Liver (tissue), 9 donors: ENCODE data around the gene CNIH3. TPM values are rescaled to one million over a fixed set of nuclear protein-coding genes. Genes with fewer than 3 reads are reported as not detected.

Source experiments
- DNase-seq: peaks from one replicate; pipeline ENCODE4 v3.0.0-alpha.2; 2017; ENCODE audit warnings: low spot score
- H3K27ac ChIP-seq, 2 donors: one replicate each; pipeline ENCODE4 v1.7.0; 2013; ENCODE audit warnings: inconsistent platforms in 2 of 2, low read length in 2 of 2, control low read depth in 1 of 2, low read depth in 1 of 2, mild to moderate bottlenecking in 1 of 2
- H3K27me3 ChIP-seq, 4 donors: one replicate each; pipeline versions ENCODE4 v1.6.1 to v1.7.0; 2013; ENCODE audit warnings: low read length in 3 of 4, inconsistent platforms in 1 of 4, mild to moderate bottlenecking in 1 of 4, moderate library complexity in 1 of 4; ENCODE audit not compliant: control insufficient read depth in 4 of 4, insufficient read depth in 4 of 4
- H3K36me3 ChIP-seq, 4 donors: one replicate each; pipeline versions ENCODE4 v1.6.1 to v1.7.0; 2013; ENCODE audit warnings: low read length in 3 of 4, mild to moderate bottlenecking in 3 of 4, low read depth in 1 of 4, moderate library complexity in 1 of 4; ENCODE audit not compliant: control insufficient read depth in 4 of 4, insufficient read depth in 3 of 4
- H3K4me1 ChIP-seq, 4 donors: one replicate each; pipeline versions ENCODE4 v1.6.1 to v1.7.0; 2013; ENCODE audit warnings: low read length in 3 of 4, mild to moderate bottlenecking in 3 of 4, moderate library complexity in 1 of 4; ENCODE audit not compliant: control insufficient read depth in 4 of 4, insufficient read depth in 4 of 4
- H3K4me3 ChIP-seq, 3 donors: one replicate each; pipeline versions ENCODE4 v1.6.1 to v1.7.0; 2013; ENCODE audit warnings: low read length in 3 of 3, control low read depth in 1 of 3, low read depth in 1 of 3, mild to moderate bottlenecking in 1 of 3
- H3K9ac ChIP-seq, 2 donors: one replicate each; pipeline ENCODE4 v1.7.0; 2013; ENCODE audit warnings: low read length in 2 of 2, mild to moderate bottlenecking in 2 of 2, moderate library complexity in 2 of 2, control low read depth in 1 of 2, low read depth in 1 of 2
- H3K9me3 ChIP-seq, 4 donors: one replicate each; pipeline versions ENCODE4 v1.6.1 to v1.7.0; 2013; ENCODE audit warnings: low read length in 3 of 4; ENCODE audit not compliant: control insufficient read depth in 4 of 4
- ATF3 ChIP-seq: IDR thresholded peaks from 2 replicates; pipeline ENCODE4 v1.6.1; 2016; ENCODE audit warnings: antibody characterized with exemption
- EGR1 ChIP-seq, 2 donors: IDR thresholded peaks; 2 replicates each; pipeline ENCODE4 v1.6.1; 2016 to 2018; ENCODE audit warnings: antibody characterized with exemption in 2 of 2, low read depth in 2 of 2
- FOXA1 ChIP-seq: IDR thresholded peaks from 2 replicates; pipeline ENCODE4 v1.6.1; 2016; ENCODE audit warnings: antibody characterized with exemption
- GABPA ChIP-seq, 2 donors: IDR thresholded peaks in 1 of 2; conservative IDR thresholded peaks in 1 of 2; 2 replicates each; pipeline ENCODE4 v1.6.1; 2016; ENCODE audit warnings: antibody characterized with exemption in 2 of 2, mild to moderate bottlenecking in 1 of 2, moderate library complexity in 1 of 2
- HNF4G ChIP-seq: IDR thresholded peaks from 2 replicates; pipeline ENCODE4 v1.6.1; 2016; ENCODE audit warnings: antibody characterized with exemption
- JUND ChIP-seq, 2 donors: IDR thresholded peaks; 2 replicates each; pipeline ENCODE4 v1.6.1; 2016; ENCODE audit warnings: antibody characterized with exemption in 2 of 2
- MAX ChIP-seq: IDR thresholded peaks from 2 replicates; pipeline ENCODE4 v1.6.1; 2016; ENCODE audit warnings: antibody characterized with exemption
- NR2F2 ChIP-seq: IDR thresholded peaks from 2 replicates; pipeline ENCODE4 v1.6.1; 2016; ENCODE audit warnings: antibody characterized with exemption
- RAD21 ChIP-seq, 2 donors: IDR thresholded peaks; 2 replicates each; pipeline ENCODE4 v1.6.1; 2016; ENCODE audit warnings: antibody characterized with exemption in 2 of 2, mild to moderate bottlenecking in 2 of 2
- REST ChIP-seq: IDR thresholded peaks from 2 replicates; pipeline ENCODE4 v1.6.1; 2016; ENCODE audit warnings: antibody characterized with exemption, mild to moderate bottlenecking
- RXRA ChIP-seq, 2 donors: IDR thresholded peaks; 2 replicates each; pipeline ENCODE4 v1.6.1; 2017 to 2018; ENCODE audit warnings: antibody characterized with exemption in 2 of 2, mild to moderate bottlenecking in 1 of 2
- TAF1 ChIP-seq: conservative IDR thresholded peaks from 2 replicates; pipeline ENCODE4 v1.6.1; 2016; ENCODE audit warnings: antibody characterized with exemption, mild to moderate bottlenecking
- ZBTB33 ChIP-seq: IDR thresholded peaks from 2 replicates; pipeline ENCODE4 v1.6.1; 2016; ENCODE audit warnings: antibody characterized with exemption
- WGBS: extraction: QIAGEN DNeasy Blood & Tissue Kit; methylation state at CpG from one replicate; pipeline ENCODE4 v1.1.7; 2013; 5-methylcytosine and 5-hydroxymethylcytosine counted together
- polyA plus RNA-seq, 2 donors: library from polyadenylated mRNA; stranded (reverse) in 1 of 2; unstranded in 1 of 2; fragments of 200-250 nt in 1 of 2; fragments of >200 nt in 1 of 2; fragmentation: Nextera tagmentation in 1 of 2; extraction: Ambion mirVana in 1 of 2; gene quantifications; one replicate each; pipeline versions ENCODE4 v1.2.1 to v1.2.3, GENCODE V29; 2013 to 2015
- total RNA-seq, 2 donors: library from RNA; depleted of rRNA; stranded (reverse); fragments of >200 nt; gene quantifications; one replicate each; pipeline ENCODE4 v1.2.3, GENCODE V29; 2014
- donor health status: healthy.
- donor health status: healthy.
- donor health status: healthy.
- donor health status: healthy.
- donor health status: healthy.

The CNIH3 gene
- total and polyA plus RNA-seq, 4 donors = 0.39 to 1.0 (median 0.93) TPM

GRCh38 chr1:224770336-224770693 lies 154.2 kb downstream of the CNIH3 start:
- WGBS = 69% methylated on average over 5 of the region's 5 CpGs
- Histone ChIP-seq H3K27ac (no peak overlapping the region), H3K4me1 (no peaks in the 10 kb centered on the region), H3K36me3 (no peaks in the 10 kb centered on the region), H3K4me3 (no peak overlapping the region), H3K9me3 (no peaks in the 10 kb centered on the region), H3K9ac (no peak overlapping the region), H3K27me3 (no peaks in the 10 kb centered on the region)
- TF ChIP-seq JUND (IDR thresholded peaks at IDR 0.05) (peak; percentile 49 to 72), ATF3 (no peak), ZBTB33 (no peak)
- DNase-seq = no peak

- Histone ChIP-seq H3K9ac (no peak overlapping the region), H3K4me1 (no peaks in the 10 kb centered on the region), H3K27ac (no peak overlapping the region), H3K9me3 (no peaks in the 10 kb centered on the region), H3K4me3 (no peak overlapping the region), H3K36me3 (no peaks in the 10 kb centered on the region), H3K27me3 (no peaks in the 10 kb centered on the region)
- TF ChIP-seq GABPA (IDR thresholded peaks at IDR 0.05 in 1 of 2, conservative IDR thresholded peaks at IDR 0.05 in 1 of 2) (no peak), JUND (IDR thresholded peaks at IDR 0.05) (no peak), MAX (no peak), TAF1 (no peak), NR2F2 (no peak), RAD21 (IDR thresholded peaks at IDR 0.05) (no peak), HNF4G (no peak), REST (no peak), ZBTB33 (no peak), EGR1 (IDR thresholded peaks at IDR 0.05; ENCODE audit: low read depth in 2 of 2) (no peak), FOXA1 (no peak), RXRA (IDR thresholded peaks at IDR 0.05) (no peak)
- WGBS = 89% methylated on average over 2 of the region's 2 CpGs
- no peak for DNase-seq
These were observed 157.5 kb downstream of the CNIH3 start for GRCh38 chr1:224773646-224774045.
